NCI-H510A treated with DMSO at 0.1 percent for 48 hours (cell line): Measurements from ENCODE around the gene MRGPRX2.

Source experiments
- DNase-seq: peaks from one replicate; lab custom pipeline; 2025; lab: John Stamatoyannopoulos, UW

MRGPRX2 gene

GRCh38 chr11:19060629-19061028 lies at the start of gene MRGPRX2:
MRGPRX2 (minus strand) TSS chr11:19060717; CDS start chr11:19056402, 4,315 bp downstream.
- no peak for DNase-seq

DNA sequence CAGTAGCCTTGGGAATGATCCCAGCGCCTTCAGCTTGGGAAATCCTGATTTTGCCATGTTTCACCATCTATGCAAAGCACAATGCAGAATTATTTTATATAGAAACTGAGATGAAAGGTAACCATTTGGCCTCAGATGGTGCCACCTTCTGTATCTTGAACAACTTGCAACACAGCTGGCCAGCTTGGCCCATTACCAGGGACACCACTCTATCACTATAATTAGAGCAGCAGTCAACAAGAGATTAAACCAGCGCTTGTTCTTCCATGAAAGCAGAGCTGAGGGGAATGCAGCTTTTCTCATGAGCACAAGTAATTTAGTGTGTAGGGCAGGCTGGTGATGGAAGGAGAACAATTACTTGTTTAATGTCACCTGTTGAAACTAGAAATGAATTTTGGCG lies 49.8 kb upstream of the MRGPRX2 start:
- DNase-seq: no peak

DNA sequence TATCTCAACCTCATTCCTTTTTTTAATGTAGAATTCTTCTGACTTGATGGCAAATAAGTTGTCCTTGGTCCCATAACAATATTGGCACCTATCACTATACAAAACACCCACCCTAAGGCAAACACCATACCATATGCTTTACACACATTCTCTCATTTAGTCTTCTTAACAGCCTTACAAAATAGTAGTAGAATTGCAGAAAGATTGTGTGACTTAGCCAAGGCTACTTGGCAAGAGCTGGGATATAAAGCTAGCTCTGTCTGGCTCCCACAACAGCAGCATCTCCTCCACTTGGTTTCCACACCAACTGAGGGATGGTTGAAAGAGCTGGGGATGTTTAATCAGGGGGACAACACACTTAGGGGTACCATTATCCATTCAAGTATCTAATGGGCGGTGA lies 46.6 kb upstream of the MRGPRX2 start:
- DNase-seq: no peak

GRCh38 chr11:19105011-19105410 lies 44.5 kb upstream of the MRGPRX2 start:
- no peak for DNase-seq

GRCh38 chr11:19102521-19102900 lies 42.0 kb upstream of the MRGPRX2 start:
- DNase-seq: no peak

DNA sequence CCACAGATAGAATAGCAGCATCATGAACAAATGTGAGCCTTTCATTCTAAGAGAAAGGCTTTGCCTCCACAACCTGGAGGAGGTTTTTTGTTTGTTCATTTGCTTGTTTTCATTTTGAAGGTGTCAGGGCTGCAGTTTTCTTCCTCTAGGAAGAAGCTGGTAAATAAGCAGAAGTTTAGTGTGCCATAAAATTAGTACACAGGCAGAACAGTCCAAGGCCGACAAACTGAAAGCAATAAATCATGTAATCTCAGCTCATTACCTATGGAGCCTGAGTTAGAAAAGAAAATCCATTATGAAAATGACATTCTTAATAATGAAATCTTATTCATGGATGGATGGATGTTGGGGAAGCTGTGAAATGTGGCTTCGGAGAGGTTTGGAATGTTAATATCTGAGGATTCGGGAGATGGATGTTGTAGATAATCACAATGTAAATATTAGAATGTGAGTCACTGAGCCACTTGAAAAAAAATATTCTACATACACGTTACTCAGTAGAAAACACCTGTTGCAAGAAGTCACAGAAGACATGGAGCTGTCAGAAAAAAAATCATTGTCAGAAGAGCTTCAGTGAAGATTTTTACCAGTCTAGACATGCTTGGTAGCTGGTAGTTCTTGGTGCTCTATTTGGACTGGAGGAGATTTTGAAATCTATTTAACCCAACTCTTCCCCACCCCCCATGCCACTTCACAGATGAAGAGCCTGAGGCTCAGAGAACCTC lies 41.4 kb upstream of the MRGPRX2 start:
- peak; percentile 30 for DNase-seq

DNA sequence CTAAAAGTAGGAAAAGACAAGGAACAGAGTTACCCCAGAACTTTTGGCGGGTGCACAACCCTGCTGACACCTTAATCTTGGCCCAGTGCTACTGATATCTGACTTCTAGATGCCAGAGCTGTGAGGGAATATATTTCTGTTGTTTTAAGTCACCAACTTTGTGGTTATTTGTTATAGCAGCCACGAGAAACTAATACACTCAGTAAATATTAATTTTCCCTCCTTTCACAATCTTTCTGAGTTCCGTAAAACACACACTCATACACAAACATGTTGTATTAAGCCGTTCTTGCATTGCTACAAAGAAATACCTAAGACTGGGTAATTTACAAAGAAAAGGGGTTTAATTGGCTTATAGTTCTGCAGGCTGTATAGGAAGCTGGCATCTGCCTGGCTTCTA lies 40.4 kb upstream of the MRGPRX2 start:
- DNase-seq: no peak

DNA sequence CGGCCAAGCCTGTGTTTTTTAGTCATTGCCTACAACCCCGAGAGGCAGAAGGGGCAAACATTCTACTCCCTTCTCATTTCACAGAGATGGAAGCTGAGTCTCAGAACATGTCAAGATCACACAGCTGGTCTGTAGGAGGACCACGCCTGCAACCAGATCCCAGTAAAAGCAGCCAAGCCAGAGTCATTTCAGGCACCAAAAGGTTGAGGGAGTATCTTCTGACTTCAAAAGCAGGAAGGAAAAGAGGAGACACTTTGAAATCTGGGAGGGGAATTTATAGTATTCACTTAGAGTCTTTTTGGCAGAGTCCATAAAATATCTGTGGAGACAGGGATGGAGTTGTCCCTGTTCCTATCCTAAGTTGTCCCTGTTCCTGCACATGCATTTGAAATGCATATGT lies 38.6 kb upstream of the MRGPRX2 start:
- DNase-seq: no peak

DNA sequence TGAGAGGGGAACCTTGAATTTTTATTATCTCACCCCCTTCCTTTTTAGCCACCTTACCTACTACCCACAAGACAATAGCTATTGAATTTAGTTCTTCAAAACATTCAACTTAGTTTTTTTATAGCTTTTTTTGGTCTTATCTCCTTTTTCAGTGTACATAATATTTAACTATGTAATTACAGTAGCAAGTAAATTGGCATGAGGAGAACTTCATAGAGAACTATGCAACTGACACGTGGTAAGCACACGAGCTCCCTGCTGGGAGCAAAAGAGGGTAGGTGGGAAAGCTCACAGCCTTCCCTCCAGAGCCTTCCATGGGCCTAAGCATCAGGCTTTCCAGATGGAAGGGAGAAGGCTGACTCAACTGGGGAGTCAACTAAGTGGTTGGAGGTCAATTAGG lies 34.3 kb upstream of the MRGPRX2 start:
- DNase-seq: no peak

GRCh38 chr11:19093976-19094375 lies 33.5 kb upstream of the MRGPRX2 start:
- DNase-seq: no peak

- no peak for DNase-seq
These were observed 32.3 kb upstream of the MRGPRX2 start for GRCh38 chr11:19092850-19093249.

GRCh38 chr11:19092342-19092741 lies 31.8 kb upstream of the MRGPRX2 start:
- DNase-seq: no peak

GRCh38 chr11:19091366-19091765 lies 30.8 kb upstream of the MRGPRX2 start:
- no peak for DNase-seq

DNA sequence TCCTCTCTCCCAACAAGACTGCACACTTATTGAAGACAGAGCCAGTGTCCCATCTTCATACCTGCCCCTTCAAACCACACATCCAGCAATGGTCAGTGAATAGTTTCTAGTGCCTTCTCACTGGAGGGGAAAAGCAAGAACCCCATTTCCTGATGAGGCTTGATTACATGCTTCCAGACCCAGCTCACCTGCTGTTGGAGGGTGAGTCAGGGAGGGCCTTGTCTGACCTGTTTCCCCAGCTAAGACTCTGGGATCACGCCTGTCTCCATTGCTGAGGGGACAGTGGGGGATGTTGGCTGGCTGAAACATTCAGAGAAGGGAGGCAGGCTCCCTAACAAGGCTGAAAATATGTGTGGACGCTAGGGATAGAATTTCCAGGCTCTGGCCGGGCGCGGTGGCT lies 28.9 kb upstream of the MRGPRX2 start:
- DNase-seq: no peak

DNA sequence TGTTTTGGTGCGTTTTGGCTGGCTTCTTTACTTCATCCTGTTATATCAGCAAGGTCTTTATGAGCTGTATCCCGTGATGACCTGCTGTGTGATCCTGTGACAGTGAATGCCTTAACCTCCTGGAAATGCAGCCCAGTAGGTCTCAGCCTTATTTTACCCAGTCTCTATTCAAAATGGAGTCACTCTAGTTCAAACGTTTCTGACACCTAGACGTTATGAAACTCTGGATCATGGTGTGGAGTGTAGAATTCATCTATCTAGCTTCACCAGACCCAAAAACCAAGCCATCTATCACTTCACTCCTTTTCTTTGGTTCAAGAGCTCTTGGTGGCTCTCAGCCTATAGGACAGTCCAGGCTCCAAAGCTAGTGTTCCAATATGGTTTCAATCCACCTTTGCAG lies 28.3 kb upstream of the MRGPRX2 start:
- no peak for DNase-seq

GRCh38 chr11:19087658-19088057 lies 27.1 kb upstream of the MRGPRX2 start:
- DNase-seq: no peak

DNA sequence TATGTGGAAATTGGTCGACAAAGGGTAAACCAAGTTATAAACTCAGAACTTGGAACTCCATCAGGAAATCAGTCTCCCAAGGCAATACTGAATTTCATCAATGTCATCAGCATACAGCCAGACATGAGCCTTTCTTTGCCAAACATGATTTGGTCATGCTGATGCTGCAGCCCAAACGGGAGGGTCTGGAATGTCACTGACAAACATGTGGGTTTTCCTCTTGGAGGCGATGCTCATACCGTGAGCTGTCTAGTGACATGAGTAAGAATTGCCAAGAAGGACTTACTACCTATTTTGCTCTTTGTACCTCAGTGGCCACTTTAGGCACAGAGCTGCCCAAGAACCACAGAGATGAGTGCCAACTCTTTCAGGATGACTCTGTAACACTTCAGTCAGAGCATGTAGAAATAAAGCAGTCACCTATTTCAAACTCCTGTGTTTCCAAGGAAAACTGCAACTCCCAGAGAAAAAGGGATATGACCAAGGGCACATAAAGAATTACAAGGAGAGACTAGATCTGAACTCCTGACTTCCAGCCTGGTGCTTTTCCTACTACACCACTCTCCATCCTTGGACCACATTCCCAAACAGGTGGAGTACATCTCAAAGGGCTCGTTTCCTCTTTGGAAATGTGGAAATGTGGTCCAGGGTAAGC lies 24.3 kb upstream of the MRGPRX2 start:
- no peak for DNase-seq

- no peak for DNase-seq
These were observed 22.6 kb upstream of the MRGPRX2 start for GRCh38 chr11:19083166-19083565.

GRCh38 chr11:19080579-19080993 lies 20.1 kb upstream of the MRGPRX2 start:
- no peak for DNase-seq

DNA sequence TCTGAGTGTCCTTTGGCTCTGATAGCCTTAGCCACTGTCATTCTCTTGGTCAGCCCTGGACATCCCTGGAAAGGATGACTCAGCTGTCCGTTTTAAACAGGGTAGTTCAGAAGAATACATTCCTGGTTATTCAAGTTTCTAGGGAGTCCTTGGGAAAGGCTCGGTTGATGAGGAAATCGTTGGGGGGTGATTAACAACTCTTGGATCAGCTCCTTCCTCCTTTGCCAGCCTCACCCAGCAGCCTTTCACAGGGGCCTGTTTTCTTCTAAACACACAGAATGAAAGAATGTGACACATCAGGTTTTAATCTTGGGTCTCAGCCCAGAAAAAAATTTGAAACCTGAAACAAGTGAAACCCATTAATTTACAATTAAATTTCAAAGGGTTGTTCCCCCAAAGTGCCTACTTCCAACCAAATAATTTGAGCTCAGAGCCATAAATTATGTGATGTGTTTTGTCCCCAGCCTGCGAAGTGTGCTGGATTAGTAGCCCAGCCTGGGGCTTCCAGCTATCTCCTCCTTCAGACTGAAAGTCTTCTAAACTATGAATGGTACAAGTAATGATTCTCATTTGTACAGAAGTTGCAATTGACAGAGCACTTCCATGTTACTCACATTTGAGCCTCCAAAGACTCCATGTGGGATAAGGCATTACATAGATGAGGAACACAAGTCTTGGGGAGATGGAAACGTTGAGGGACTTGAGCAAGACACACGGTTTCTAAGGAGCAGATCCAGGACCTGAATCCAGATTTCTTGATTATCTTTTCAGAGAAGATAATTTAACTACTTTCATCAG lies 19.3 kb upstream of the MRGPRX2 start:
- no peak for DNase-seq

GRCh38 chr11:19077965-19078364 lies 17.4 kb upstream of the MRGPRX2 start:
- DNase-seq: no peak

- peak; percentile 35 for DNase-seq
These were observed 16.4 kb upstream of the MRGPRX2 start for GRCh38 chr11:19076744-19077589.
